Cardiac muscle cell (in vitro differentiated cells and primary cell): Measurements from ENCODE around the gene ZNF750. TPM values are rescaled to one million over a fixed set of nuclear protein-coding genes. Genes with fewer than 3 reads are reported as not detected.

Experiments
- DNase-seq, 2 donors: peaks; one replicate each; pipeline versions ENCODE4 v3.0.0 to v3.0.0-alpha.2; 2010 to 2017; ENCODE audit warnings: low read depth in 1 of 2, low spot score in 1 of 2
- H3K27ac ChIP-seq: fragments of 200-600 bp; sonication (generic); 2 replicates; pipeline ENCODE4 v1.5.1; 2016
- H3K27me3 ChIP-seq: fragments of 200-600 bp; sonication (generic); 2 replicates; pipeline ENCODE4 v1.6.0; 2016; ENCODE audit warnings: control low read depth
- H3K36me3 ChIP-seq: fragments of 200-600 bp; sonication (generic); 2 replicates; pipeline ENCODE4 v1.5.1; 2016; ENCODE audit warnings: control low read depth
- H3K4me1 ChIP-seq: fragments of 200-600 bp; sonication (generic); 2 replicates; pipeline ENCODE4 v1.8.1; 2017; ENCODE audit warnings: low read depth, mild to moderate bottlenecking, mixed run types
- H3K4me3 ChIP-seq: fragments of 200-600 bp; sonication (generic); 2 replicates; pipeline ENCODE4 v1.5.1; 2016; ENCODE audit warnings: mild to moderate bottlenecking
- H3K9me3 ChIP-seq: fragments of 200-600 bp; sonication (generic); 2 replicates; pipeline ENCODE4 v1.5.1; 2017; ENCODE audit warnings: low read depth, mild to moderate bottlenecking, control low read depth
- polyA plus RNA-seq: library from polyadenylated mRNA; unstranded; fragments of >200 nt; fragmentation: Nextera tagmentation; extraction: Ambion mirVana; gene quantifications from 2 replicates; pipeline ENCODE4 v1.2.1, GENCODE V29; 2016
- total RNA-seq: library from RNA; depleted of rRNA; stranded (reverse); fragments of >200 nt; gene quantifications from 2 replicates; pipeline ENCODE4 v1.2.3, GENCODE V29; 2016
- TF ChIP-seq, protein P1 (sequence below): IDR thresholded peaks from 2 replicates; pipeline ENCODE4 v1.5.1; 2012; ENCODE audit warnings: low read depth, mild to moderate bottlenecking, low read length

Gene ZNF750
- total and polyA plus RNA-seq, 2 experiments from 2014 or later, result 0.49 TPM; not detected in 1

GRCh38 chr17:82860606-82861392 lies 21.0 kb upstream of the ZNF750 start:
- no peak for DNase-seq
- TF ChIP-seq, protein P1, sequence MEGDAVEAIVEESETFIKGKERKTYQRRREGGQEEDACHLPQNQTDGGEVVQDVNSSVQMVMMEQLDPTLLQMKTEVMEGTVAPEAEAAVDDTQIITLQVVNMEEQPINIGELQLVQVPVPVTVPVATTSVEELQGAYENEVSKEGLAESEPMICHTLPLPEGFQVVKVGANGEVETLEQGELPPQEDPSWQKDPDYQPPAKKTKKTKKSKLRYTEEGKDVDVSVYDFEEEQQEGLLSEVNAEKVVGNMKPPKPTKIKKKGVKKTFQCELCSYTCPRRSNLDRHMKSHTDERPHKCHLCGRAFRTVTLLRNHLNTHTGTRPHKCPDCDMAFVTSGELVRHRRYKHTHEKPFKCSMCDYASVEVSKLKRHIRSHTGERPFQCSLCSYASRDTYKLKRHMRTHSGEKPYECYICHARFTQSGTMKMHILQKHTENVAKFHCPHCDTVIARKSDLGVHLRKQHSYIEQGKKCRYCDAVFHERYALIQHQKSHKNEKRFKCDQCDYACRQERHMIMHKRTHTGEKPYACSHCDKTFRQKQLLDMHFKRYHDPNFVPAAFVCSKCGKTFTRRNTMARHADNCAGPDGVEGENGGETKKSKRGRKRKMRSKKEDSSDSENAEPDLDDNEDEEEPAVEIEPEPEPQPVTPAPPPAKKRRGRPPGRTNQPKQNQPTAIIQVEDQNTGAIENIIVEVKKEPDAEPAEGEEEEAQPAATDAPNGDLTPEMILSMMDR, result no peak
- no peaks in the 10 kb centered on the region for H3K9me3 ChIP-seq
- H3K27me3 ChIP-seq, result no peaks in the 10 kb centered on the region
- H3K27ac ChIP-seq, result peak overlapping the region; percentile 91
- no peaks in the 10 kb centered on the region for H3K36me3 ChIP-seq
- peaks cover 56% of the 10 kb centered on the region for H3K4me1 ChIP-seq
- H3K4me3 ChIP-seq, result no peak overlapping the region

DNA sequence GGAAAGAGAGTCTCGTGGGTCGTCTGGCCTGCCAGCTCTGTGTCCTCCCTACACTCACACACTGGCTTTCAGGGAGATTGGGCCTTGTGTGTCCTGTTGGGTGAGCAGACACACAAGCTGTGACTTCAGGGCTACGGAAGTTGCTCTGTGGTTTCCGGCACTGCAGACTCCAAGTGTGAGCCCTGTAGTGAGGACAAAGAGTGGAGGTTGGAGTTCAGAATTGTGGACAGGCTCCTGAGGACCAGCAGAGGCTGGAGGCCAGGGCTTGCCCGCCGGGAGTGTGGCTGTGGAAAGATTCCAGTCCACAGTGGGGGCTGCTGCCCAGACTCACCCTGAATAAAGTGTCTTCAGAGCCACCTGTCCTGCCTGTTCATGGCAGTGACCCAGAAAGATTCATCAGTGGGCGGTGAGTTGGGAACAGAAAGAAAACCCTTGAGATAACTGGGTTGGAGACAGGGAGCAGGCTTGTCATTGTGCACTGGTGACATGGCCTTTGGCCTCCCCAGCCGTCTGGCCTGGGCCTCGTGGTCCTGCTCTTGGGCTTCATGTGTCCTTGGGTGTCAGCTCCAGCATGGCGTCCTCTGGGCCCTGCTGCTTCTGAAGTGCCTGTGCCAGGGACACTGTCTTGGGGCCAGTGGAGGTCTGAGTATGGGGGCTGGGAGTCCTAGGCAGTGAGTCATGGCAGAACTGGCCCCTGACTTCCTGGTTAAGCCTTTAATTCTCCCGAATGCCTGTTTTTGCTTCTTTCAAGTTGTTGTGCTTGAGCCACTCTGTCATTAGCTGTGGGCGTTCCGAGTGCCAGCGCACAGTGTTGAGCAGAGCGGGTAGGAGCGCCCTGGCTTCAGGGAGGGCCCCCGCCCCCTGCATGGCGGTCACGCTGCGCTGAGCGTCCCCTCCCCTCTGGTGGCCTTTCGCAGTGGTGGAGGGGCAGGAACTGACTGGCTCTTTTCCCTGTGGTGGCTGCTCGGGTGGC lies 19.9 kb upstream of the ZNF750 start:
- peak; percentile 60 to 63 for DNase-seq

DNA sequence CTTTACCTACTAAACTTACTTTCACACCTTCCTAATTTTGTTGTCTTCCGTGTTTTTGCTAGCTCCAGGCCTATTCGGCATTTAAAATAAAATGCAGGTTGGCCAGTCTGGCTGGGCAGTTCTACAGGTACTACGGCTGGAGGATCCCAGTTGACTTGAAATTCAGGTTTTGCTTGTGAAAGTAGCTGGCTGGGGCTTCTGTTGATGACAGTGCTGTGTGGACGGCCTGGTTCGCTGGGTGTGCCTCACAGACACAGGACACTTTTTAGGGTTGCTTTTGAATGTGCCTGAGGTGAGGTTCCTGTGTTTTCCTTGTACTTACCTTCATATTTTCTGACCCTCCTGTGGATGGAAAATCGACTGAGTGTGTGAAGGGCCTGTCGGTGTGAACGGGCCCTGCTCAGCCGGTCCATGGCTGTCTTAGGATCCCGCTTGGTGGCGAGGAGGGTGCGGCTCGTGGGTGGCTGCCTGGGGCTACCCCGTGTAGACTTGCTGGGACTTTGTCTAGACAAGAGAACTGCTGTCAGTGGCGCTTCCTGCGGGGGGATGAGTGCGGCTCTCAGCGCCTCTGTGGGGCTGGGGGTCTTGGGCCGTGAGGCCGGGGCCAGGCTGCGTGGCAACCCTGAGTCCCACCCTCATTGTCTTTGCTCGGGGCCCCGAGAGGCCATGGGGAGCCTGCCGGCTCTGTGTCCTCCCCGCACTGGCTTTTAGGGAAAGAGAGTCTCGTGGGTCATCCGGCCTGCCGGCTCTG lies 18.7 kb upstream of the ZNF750 start:
- DNase-seq, result no peak
- no peaks in the 10 kb centered on the region for H3K27me3 ChIP-seq
- TF ChIP-seq, protein P1, result no peak
- H3K4me3 ChIP-seq, result no peak overlapping the region
- peak overlapping the region; percentile 91 for H3K27ac ChIP-seq
- no peaks in the 10 kb centered on the region for H3K36me3 ChIP-seq
- H3K9me3 ChIP-seq, result no peaks in the 10 kb centered on the region
- peaks cover 40% of the 10 kb centered on the region for H3K4me1 ChIP-seq

More for the DNA sequence above, 19.9 kb upstream of the ZNF750 start:
- peak overlapping the region; percentile 91 for H3K27ac ChIP-seq
- no peaks in the 10 kb centered on the region for H3K36me3 ChIP-seq
- H3K27me3 ChIP-seq, result no peaks in the 10 kb centered on the region
- no peak overlapping the region for H3K4me3 ChIP-seq
- no peaks in the 10 kb centered on the region for H3K9me3 ChIP-seq
- H3K4me1 ChIP-seq, result peaks cover 48% of the 10 kb centered on the region
- TF ChIP-seq, protein P1, result no peak

DNA sequence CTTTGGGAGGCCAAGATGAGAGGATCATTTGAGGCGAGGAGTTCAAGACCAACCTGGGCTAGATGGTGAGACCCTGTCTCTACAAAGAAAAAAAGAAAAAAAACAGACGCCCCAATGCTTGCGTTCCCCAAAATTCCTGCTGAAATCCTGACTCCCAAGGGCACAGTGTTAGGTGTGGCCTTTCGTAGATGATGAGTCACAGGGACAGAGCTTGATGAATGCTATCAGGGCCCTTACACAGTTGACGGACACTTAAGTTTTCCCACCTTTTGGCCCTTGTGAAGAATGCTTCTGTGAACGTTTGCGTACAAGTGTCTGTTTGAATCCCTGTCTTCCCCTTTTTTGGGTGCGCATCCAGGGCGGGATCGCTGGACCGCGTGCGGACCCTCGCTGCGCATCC lies 16.5 kb upstream of the ZNF750 start:
- H3K9me3 ChIP-seq, result no peaks in the 10 kb centered on the region
- H3K27me3 ChIP-seq, result no peaks in the 10 kb centered on the region
- no peak for DNase-seq
- peaks cover 24% of the 10 kb centered on the region for H3K4me1 ChIP-seq
- no peak overlapping the region for H3K4me3 ChIP-seq
- no peak overlapping the region for H3K27ac ChIP-seq
- TF ChIP-seq, protein P1, result no peak
- no peaks in the 10 kb centered on the region for H3K36me3 ChIP-seq

- Histone ChIP-seq H3K36me3 (no peaks in the 10 kb centered on the region), H3K27me3 (no peaks in the 10 kb centered on the region), H3K9me3 (no peaks in the 10 kb centered on the region), H3K4me1 (peaks cover 13% of the 10 kb centered on the region), H3K4me3 (no peak overlapping the region), H3K27ac (peak overlapping the region; percentile 55)
- TF ChIP-seq, protein P1, result no peak
- DNase-seq, result no peak
Observed at GRCh38 chr17:82854226-82854625, 14.4 kb upstream of the ZNF750 start.
